T-helper 2 cell (primary cell): Measurements from ENCODE around the gene MAN2A2.

Experiments used
- DNase-seq, 5 experiments: peaks; one replicate each; pipeline versions ENCODE4 v3.0.0 to v3.0.0-alpha.2; 2012 to 2022

The MAN2A2 gene

GRCh38 chr15:90970274-90970673, 67.2 kb downstream of the MAN2A2 start:
- no peak for DNase-seq

- DNase-seq, result no peak
These were observed 69.0 kb downstream of the MAN2A2 start for GRCh38 chr15:90972133-90972532.
